Ishikawa (cell line): ENCODE results near the gene ODR4.

Source experiments
- CEBPB ChIP-seq: IDR thresholded peaks from 2 replicates; pipeline ENCODE4 v1.6.1; 2012
- CREB1 ChIP-seq: IDR thresholded peaks from 2 replicates; pipeline ENCODE4 v1.6.1; 2012; ENCODE audit warnings: low read depth
- EGR1 ChIP-seq: IDR thresholded peaks from 2 replicates; pipeline ENCODE4 v1.6.1; 2012
- EP300 ChIP-seq: IDR thresholded peaks from 2 replicates; pipeline ENCODE4 v1.6.1; 2012; ENCODE audit warnings: borderline replicate concordance
- FOXM1 ChIP-seq: IDR thresholded peaks from 2 replicates; pipeline ENCODE4 v1.6.1; 2012; ENCODE audit warnings: low read depth, borderline replicate concordance
- NFIC ChIP-seq: IDR thresholded peaks from 2 replicates; pipeline ENCODE4 v1.6.1; 2012
- RAD21 ChIP-seq: IDR thresholded peaks from 2 replicates; pipeline ENCODE4 v1.6.1; 2012; ENCODE audit warnings: low read depth
- TAF1 ChIP-seq: IDR thresholded peaks from 2 replicates; pipeline ENCODE4 v1.6.1; 2012; ENCODE audit warnings: low read depth, mild to moderate bottlenecking
- TCF12 ChIP-seq: IDR thresholded peaks from 2 replicates; pipeline ENCODE4 v1.6.1; 2012; ENCODE audit warnings: low read depth
- TEAD4 ChIP-seq: IDR thresholded peaks from 2 replicates; pipeline ENCODE4 v1.6.1; 2012
- YY1 ChIP-seq: IDR thresholded peaks from 2 replicates; pipeline ENCODE4 v1.6.1; 2012; ENCODE audit warnings: low read depth
- ZBTB7A ChIP-seq: IDR thresholded peaks from 2 replicates; pipeline ENCODE4 v1.6.1; 2012; ENCODE audit warnings: low read depth
- TF ChIP-seq, protein P1 (sequence below): IDR thresholded peaks from 2 replicates; pipeline ENCODE4 v1.6.1; 2012
- TF ChIP-seq, protein P2 (sequence below): IDR thresholded peaks from 2 replicates; pipeline ENCODE4 v1.6.1; 2012
- TF ChIP-seq, protein P3 (sequence below): IDR thresholded peaks from 2 replicates; pipeline ENCODE4 v1.6.1; 2012; ENCODE audit warnings: low read depth, mild to moderate bottlenecking

Gene ODR4

DNA sequence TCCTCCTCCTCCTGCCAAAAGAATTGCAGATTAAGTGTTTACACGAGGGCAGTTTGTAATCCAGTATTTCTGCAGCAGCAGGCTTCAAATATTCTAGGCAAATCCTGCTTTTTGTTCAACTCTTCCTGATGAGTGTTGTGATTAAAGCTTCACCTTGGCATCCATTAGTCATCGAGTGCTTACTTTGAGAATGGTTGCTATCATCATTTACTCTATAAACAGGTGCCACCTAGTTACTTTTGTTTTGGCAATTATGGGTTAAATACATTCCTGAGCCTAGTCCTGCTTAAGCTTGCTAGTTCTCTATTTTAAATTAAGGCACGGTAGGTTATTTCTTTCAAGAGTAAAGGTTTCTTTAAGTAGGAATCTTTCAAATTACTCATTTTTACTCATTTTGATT, 64.9 kb downstream of the ODR4 start:
- no peak for TF ChIP-seq YY1
- no peak for TF ChIP-seq RAD21
- TF ChIP-seq NFIC, result no peak
- no peak for TF ChIP-seq CEBPB
- TF ChIP-seq EGR1, result no peak
- no peak for TF ChIP-seq TCF12
- no peak for TF ChIP-seq TEAD4
- TF ChIP-seq, protein P1, sequence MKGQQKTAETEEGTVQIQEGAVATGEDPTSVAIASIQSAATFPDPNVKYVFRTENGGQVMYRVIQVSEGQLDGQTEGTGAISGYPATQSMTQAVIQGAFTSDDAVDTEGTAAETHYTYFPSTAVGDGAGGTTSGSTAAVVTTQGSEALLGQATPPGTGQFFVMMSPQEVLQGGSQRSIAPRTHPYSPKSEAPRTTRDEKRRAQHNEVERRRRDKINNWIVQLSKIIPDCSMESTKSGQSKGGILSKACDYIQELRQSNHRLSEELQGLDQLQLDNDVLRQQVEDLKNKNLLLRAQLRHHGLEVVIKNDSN, result no peak
- TF ChIP-seq EP300, result no peak
- no peak for TF ChIP-seq FOXM1
- TF ChIP-seq, protein P2, sequence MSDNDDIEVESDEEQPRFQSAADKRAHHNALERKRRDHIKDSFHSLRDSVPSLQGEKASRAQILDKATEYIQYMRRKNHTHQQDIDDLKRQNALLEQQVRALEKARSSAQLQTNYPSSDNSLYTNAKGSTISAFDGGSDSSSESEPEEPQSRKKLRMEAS, result no peak
- TF ChIP-seq ZBTB7A, result no peak
- TF ChIP-seq, protein P3, sequence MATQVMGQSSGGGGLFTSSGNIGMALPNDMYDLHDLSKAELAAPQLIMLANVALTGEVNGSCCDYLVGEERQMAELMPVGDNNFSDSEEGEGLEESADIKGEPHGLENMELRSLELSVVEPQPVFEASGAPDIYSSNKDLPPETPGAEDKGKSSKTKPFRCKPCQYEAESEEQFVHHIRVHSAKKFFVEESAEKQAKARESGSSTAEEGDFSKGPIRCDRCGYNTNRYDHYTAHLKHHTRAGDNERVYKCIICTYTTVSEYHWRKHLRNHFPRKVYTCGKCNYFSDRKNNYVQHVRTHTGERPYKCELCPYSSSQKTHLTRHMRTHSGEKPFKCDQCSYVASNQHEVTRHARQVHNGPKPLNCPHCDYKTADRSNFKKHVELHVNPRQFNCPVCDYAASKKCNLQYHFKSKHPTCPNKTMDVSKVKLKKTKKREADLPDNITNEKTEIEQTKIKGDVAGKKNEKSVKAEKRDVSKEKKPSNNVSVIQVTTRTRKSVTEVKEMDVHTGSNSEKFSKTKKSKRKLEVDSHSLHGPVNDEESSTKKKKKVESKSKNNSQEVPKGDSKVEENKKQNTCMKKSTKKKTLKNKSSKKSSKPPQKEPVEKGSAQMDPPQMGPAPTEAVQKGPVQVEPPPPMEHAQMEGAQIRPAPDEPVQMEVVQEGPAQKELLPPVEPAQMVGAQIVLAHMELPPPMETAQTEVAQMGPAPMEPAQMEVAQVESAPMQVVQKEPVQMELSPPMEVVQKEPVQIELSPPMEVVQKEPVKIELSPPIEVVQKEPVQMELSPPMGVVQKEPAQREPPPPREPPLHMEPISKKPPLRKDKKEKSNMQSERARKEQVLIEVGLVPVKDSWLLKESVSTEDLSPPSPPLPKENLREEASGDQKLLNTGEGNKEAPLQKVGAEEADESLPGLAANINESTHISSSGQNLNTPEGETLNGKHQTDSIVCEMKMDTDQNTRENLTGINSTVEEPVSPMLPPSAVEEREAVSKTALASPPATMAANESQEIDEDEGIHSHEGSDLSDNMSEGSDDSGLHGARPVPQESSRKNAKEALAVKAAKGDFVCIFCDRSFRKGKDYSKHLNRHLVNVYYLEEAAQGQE, result no peak
- no peak for TF ChIP-seq CREB1
- no peak for TF ChIP-seq TAF1

DNA sequence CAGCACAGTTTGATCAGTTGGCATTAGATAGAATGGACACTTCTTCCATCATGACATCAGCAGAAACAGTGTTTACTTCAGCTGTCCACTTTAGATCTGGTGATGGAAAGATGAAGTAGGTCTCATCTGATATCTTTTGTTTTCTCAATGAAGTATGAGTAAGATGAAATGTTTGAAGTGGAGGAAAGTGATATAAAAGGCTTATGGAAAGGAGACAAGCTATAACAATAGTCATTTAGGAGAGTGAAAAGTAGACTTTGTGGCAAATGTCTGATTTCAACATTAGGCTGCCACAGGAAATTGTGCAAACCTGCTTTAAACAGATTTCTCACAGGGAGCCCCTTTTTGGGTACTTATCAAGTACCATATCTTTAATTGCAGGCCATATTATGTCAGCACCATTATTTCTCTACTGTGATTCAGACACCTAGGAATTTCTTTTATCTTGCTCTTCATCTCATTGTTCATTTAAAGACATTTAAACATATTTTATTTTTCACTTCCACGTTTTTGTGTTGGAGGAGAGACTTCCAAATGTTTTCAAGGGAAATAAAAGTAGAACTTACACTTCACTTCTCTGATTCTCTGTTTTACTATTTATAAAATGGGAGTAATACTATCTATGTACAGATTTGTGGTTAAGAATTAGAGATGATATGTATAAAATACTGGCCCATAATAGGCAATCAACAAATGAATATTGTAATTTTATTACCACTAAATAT, 67.2 kb downstream of the ODR4 start:
- TF ChIP-seq TCF12, result no peak

DNA sequence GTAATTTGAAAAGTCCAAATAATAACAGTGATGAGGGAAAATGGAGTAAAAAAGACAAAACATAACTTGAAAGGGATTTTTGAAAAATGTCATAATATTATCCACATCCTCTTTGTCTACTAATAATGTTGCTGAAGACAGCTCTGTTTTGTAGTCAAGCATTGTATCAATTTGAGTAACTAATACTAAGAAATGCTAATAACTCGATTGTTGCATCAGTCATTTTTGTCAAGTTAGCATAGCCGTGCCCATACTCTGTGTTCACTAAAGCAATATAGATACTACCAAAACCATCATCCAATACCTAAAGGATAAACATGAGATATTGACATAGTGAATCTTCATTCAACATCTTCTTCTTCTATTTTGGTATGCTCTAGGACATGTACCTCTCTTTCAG, 68.0 kb downstream of the ODR4 start:
- no peak for TF ChIP-seq EGR1
- no peak for TF ChIP-seq CREB1
- no peak for TF ChIP-seq NFIC
- TF ChIP-seq TAF1, result no peak
- no peak for TF ChIP-seq FOXM1
- TF ChIP-seq, protein P1, result no peak
- no peak for TF ChIP-seq ZBTB7A
- TF ChIP-seq CEBPB, result no peak
- no peak for TF ChIP-seq EP300
- no peak for TF ChIP-seq YY1
- TF ChIP-seq, protein P3, result no peak
- TF ChIP-seq, protein P2, result no peak
- TF ChIP-seq RAD21, result no peak
- TF ChIP-seq TCF12, result no peak
- TF ChIP-seq TEAD4, result no peak

DNA sequence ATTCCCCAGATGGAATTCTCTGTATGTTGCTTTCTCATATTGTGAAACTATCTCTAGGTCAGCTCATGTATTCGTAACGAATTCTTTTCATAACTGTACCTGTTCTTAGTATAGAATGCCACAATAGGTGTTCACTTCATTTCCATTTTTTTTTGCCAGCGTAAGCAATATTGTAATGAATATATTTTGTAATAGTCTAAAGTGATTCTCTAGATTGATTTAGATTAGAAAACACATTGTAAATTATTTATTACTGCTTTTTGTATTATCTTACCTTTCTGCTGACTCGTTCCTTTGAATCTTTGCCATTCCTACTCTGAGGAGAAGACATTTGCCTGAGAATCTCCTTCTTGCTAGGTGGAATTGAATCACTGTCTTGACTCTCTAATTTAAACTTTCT, 70.5 kb downstream of the ODR4 start:
- TF ChIP-seq TEAD4 (no peak), EGR1 (no peak), TCF12 (no peak), ZBTB7A (no peak), YY1 (no peak), EP300 (no peak)
- TF ChIP-seq, protein P3, result no peak
- TF ChIP-seq, protein P2, result no peak

DNA sequence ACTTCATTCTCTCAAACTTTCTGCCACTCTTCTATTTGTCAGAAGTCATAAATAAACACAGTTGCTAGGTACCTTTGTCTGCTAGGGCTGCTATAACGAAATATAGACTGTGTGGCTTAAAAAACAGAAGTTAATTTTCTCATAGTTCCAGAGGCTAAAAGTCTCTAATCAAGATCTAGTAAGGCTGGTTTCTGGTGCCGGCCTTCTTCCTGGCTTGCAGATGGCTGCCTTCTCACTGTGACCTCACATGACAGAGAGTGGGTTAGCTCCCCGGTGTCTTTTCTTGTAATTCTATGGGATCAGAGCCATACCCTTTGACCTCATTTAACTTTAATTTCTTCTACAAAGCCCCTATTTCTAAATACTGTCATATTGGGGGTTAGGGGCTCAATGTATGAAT, 79.3 kb downstream of the ODR4 start:
- TF ChIP-seq NFIC, result no peak
- no peak for TF ChIP-seq YY1
- TF ChIP-seq FOXM1, result no peak
- TF ChIP-seq TAF1, result no peak
- TF ChIP-seq, protein P2, result no peak
- TF ChIP-seq RAD21, result no peak
- no peak for TF ChIP-seq EGR1
- TF ChIP-seq CEBPB, result no peak
- TF ChIP-seq TEAD4, result no peak
- no peak for TF ChIP-seq CREB1
- TF ChIP-seq, protein P1, result no peak
- TF ChIP-seq, protein P3, result no peak
